Measurements from ENCODE around the gene GRIA4.
"Not testable (repeated sequence)": the region's sequence is repeated elsewhere in the genome, so short reads cannot be mapped to it uniquely, and the experiment has no call there.

The GRIA4 gene

GRCh38 chr11:105868762-105869285 is 259.0 kb downstream of the GRIA4 start:
- no peaks in the 10 kb centered on the region for H3K27me3 ChIP-seq (ENCODE audit: control insufficient read depth, insufficient read depth, low read length)
- H3K9ac ChIP-seq (ENCODE audit: low read length), result no peak overlapping the region
- no peaks in the 10 kb centered on the region for H3K36me3 ChIP-seq (ENCODE audit: control insufficient read depth, low read depth, low read length)
- H3K9me3 ChIP-seq (ENCODE audit: control insufficient read depth, low read depth, low read length), result no peaks in the 10 kb centered on the region
- peaks cover 6% of the 10 kb centered on the region for H3K4me1 ChIP-seq (ENCODE audit: control insufficient read depth, low read depth, low read length)
- H3K4me3 ChIP-seq (ENCODE audit: low read length), result no peak overlapping the region
- H3K27ac ChIP-seq (ENCODE audit: low read length), result no peak overlapping the region

- Histone ChIP-seq H3K36me3 (ENCODE audit: control insufficient read depth, low read depth, low read length) (no peaks in the 10 kb centered on the region), H3K9me3 (ENCODE audit: control insufficient read depth, low read depth, low read length) (no peaks in the 10 kb centered on the region), H3K4me3 (ENCODE audit: low read length) (no peak overlapping the region), H3K27ac (ENCODE audit: low read length) (no peak overlapping the region), H3K4me1 (ENCODE audit: control insufficient read depth, low read depth, low read length) (peaks cover 6% of the 10 kb centered on the region), H3K27me3 (ENCODE audit: control insufficient read depth, insufficient read depth, low read length) (no peaks in the 10 kb centered on the region), H3K9ac (ENCODE audit: low read length) (no peak overlapping the region)
Measured at GRCh38 chr11:105870516-105871113, 260.7 kb downstream of the GRIA4 start.

- no peak overlapping the region for H3K27ac ChIP-seq (ENCODE audit: low read length)
- no peaks in the 10 kb centered on the region for H3K4me1 ChIP-seq (ENCODE audit: control insufficient read depth, low read depth, low read length)
- no peaks in the 10 kb centered on the region for H3K9me3 ChIP-seq (ENCODE audit: control insufficient read depth, low read depth, low read length)
- no peaks in the 10 kb centered on the region for H3K27me3 ChIP-seq (ENCODE audit: control insufficient read depth, insufficient read depth, low read length)
- no peaks in the 10 kb centered on the region for H3K36me3 ChIP-seq (ENCODE audit: control insufficient read depth, low read depth, low read length)
- H3K9ac ChIP-seq (ENCODE audit: low read length), result no peak overlapping the region
- no peak overlapping the region for H3K4me3 ChIP-seq (ENCODE audit: low read length)
Measured at GRCh38 chr11:105878510-105878909, 268.6 kb downstream of the GRIA4 start.

GRCh38 chr11:105878927-105879326 is 269.1 kb downstream of the GRIA4 start:
- not testable (repeated sequence) for H3K4me1 ChIP-seq (ENCODE audit: control insufficient read depth, low read depth, low read length); H3K9ac ChIP-seq (ENCODE audit: low read length); H3K4me3 ChIP-seq (ENCODE audit: low read length); H3K36me3 ChIP-seq (ENCODE audit: control insufficient read depth, low read depth, low read length); H3K27me3 ChIP-seq (ENCODE audit: control insufficient read depth, insufficient read depth, low read length); H3K9me3 ChIP-seq (ENCODE audit: control insufficient read depth, low read depth, low read length); H3K27ac ChIP-seq (ENCODE audit: low read length)

GRCh38 chr11:105881027-105881426 is 271.2 kb downstream of the GRIA4 start:
- Histone ChIP-seq H3K9me3 (ENCODE audit: control insufficient read depth, low read depth, low read length) (no peaks in the 10 kb centered on the region), H3K4me3 (ENCODE audit: low read length) (no peak overlapping the region), H3K9ac (ENCODE audit: low read length) (no peak overlapping the region), H3K36me3 (ENCODE audit: control insufficient read depth, low read depth, low read length) (no peaks in the 10 kb centered on the region), H3K27ac (ENCODE audit: low read length) (no peak overlapping the region), H3K27me3 (ENCODE audit: control insufficient read depth, insufficient read depth, low read length) (no peaks in the 10 kb centered on the region), H3K4me1 (ENCODE audit: control insufficient read depth, low read depth, low read length) (no peaks in the 10 kb centered on the region)

- H3K27ac ChIP-seq (ENCODE audit: low read length), result no peak overlapping the region
- H3K4me1 ChIP-seq (ENCODE audit: control insufficient read depth, low read depth, low read length), result no peaks in the 10 kb centered on the region
- H3K4me3 ChIP-seq (ENCODE audit: low read length), result no peak overlapping the region
- no peaks in the 10 kb centered on the region for H3K27me3 ChIP-seq (ENCODE audit: control insufficient read depth, insufficient read depth, low read length)
- H3K9ac ChIP-seq (ENCODE audit: low read length), result no peak overlapping the region
- H3K9me3 ChIP-seq (ENCODE audit: control insufficient read depth, low read depth, low read length), result no peaks in the 10 kb centered on the region
- H3K36me3 ChIP-seq (ENCODE audit: control insufficient read depth, low read depth, low read length), result no peaks in the 10 kb centered on the region
Measured at GRCh38 chr11:105884436-105884835, 274.6 kb downstream of the GRIA4 start.

- Histone ChIP-seq H3K27ac (ENCODE audit: low read length) (no peak overlapping the region), H3K27me3 (ENCODE audit: control insufficient read depth, insufficient read depth, low read length) (no peaks in the 10 kb centered on the region), H3K36me3 (ENCODE audit: control insufficient read depth, low read depth, low read length) (no peaks in the 10 kb centered on the region), H3K9me3 (ENCODE audit: control insufficient read depth, low read depth, low read length) (no peaks in the 10 kb centered on the region), H3K9ac (ENCODE audit: low read length) (no peak overlapping the region), H3K4me3 (ENCODE audit: low read length) (no peak overlapping the region), H3K4me1 (ENCODE audit: control insufficient read depth, low read depth, low read length) (peaks cover 27% of the 10 kb centered on the region)
Measured at GRCh38 chr11:105891685-105892084, 281.8 kb downstream of the GRIA4 start.

GRCh38 chr11:105897161-105897560 is 287.3 kb downstream of the GRIA4 start:
- H3K27me3 ChIP-seq (ENCODE audit: control insufficient read depth, insufficient read depth, low read length), result no peaks in the 10 kb centered on the region
- no peak overlapping the region for H3K4me3 ChIP-seq (ENCODE audit: low read length)
- no peaks in the 10 kb centered on the region for H3K36me3 ChIP-seq (ENCODE audit: control insufficient read depth, low read depth, low read length)
- no peaks in the 10 kb centered on the region for H3K9me3 ChIP-seq (ENCODE audit: control insufficient read depth, low read depth, low read length)
- H3K27ac ChIP-seq (ENCODE audit: low read length), result no peak overlapping the region
- H3K9ac ChIP-seq (ENCODE audit: low read length), result no peak overlapping the region
- peaks cover 8% of the 10 kb centered on the region for H3K4me1 ChIP-seq (ENCODE audit: control insufficient read depth, low read depth, low read length)

GRCh38 chr11:105899772-105900171 is 289.9 kb downstream of the GRIA4 start:
- H3K36me3 ChIP-seq (ENCODE audit: control insufficient read depth, low read depth, low read length), result no peaks in the 10 kb centered on the region
- no peak overlapping the region for H3K9ac ChIP-seq (ENCODE audit: low read length)
- no peak overlapping the region for H3K27ac ChIP-seq (ENCODE audit: low read length)
- H3K4me1 ChIP-seq (ENCODE audit: control insufficient read depth, low read depth, low read length), result no peaks in the 10 kb centered on the region
- H3K9me3 ChIP-seq (ENCODE audit: control insufficient read depth, low read depth, low read length), result no peaks in the 10 kb centered on the region
- no peaks in the 10 kb centered on the region for H3K27me3 ChIP-seq (ENCODE audit: control insufficient read depth, insufficient read depth, low read length)
- no peak overlapping the region for H3K4me3 ChIP-seq (ENCODE audit: low read length)

- H3K4me1 ChIP-seq (ENCODE audit: control insufficient read depth, low read depth, low read length), result no peaks in the 10 kb centered on the region
- no peaks in the 10 kb centered on the region for H3K27me3 ChIP-seq (ENCODE audit: control insufficient read depth, insufficient read depth, low read length)
- no peaks in the 10 kb centered on the region for H3K9me3 ChIP-seq (ENCODE audit: control insufficient read depth, low read depth, low read length)
- no peaks in the 10 kb centered on the region for H3K36me3 ChIP-seq (ENCODE audit: control insufficient read depth, low read depth, low read length)
- no peak overlapping the region for H3K4me3 ChIP-seq (ENCODE audit: low read length)
- no peak overlapping the region for H3K27ac ChIP-seq (ENCODE audit: low read length)
- no peak overlapping the region for H3K9ac ChIP-seq (ENCODE audit: low read length)
Measured at GRCh38 chr11:105900515-105901035, 290.7 kb downstream of the GRIA4 start.

- Histone ChIP-seq H3K27ac (ENCODE audit: low read length) (no peak overlapping the region), H3K9me3 (ENCODE audit: control insufficient read depth, low read depth, low read length) (no peaks in the 10 kb centered on the region), H3K9ac (ENCODE audit: low read length) (no peak overlapping the region)
Measured at GRCh38 chr11:105903113-105903512, 293.2 kb downstream of the GRIA4 start.

GRCh38 chr11:105906517-105906916 is 296.6 kb downstream of the GRIA4 start:
- Histone ChIP-seq H3K9me3 (ENCODE audit: control insufficient read depth, low read depth, low read length) (no peaks in the 10 kb centered on the region), H3K4me3 (ENCODE audit: low read length) (no peak overlapping the region), H3K27me3 (ENCODE audit: control insufficient read depth, insufficient read depth, low read length) (no peaks in the 10 kb centered on the region), H3K27ac (ENCODE audit: low read length) (no peak overlapping the region), H3K36me3 (ENCODE audit: control insufficient read depth, low read depth, low read length) (no peaks in the 10 kb centered on the region), H3K4me1 (ENCODE audit: control insufficient read depth, low read depth, low read length) (no peaks in the 10 kb centered on the region), H3K9ac (ENCODE audit: low read length) (no peak overlapping the region)

More at GRCh38 chr11:105903113-105903512, 293.2 kb downstream of the GRIA4 start:
- H3K27me3 ChIP-seq (ENCODE audit: control insufficient read depth, insufficient read depth, low read length), result no peaks in the 10 kb centered on the region
- H3K4me3 ChIP-seq (ENCODE audit: low read length), result no peak overlapping the region
- no peaks in the 10 kb centered on the region for H3K36me3 ChIP-seq (ENCODE audit: control insufficient read depth, low read depth, low read length)
- H3K4me1 ChIP-seq (ENCODE audit: control insufficient read depth, low read depth, low read length), result no peaks in the 10 kb centered on the region
